ENCODE data around the gene LRRN2.
A peak's percentile ranks its signal among the peaks of the same experiment; 100 is the strongest.
"Not testable (repeated sequence)": the region's sequence is repeated elsewhere in the genome, so short reads cannot be mapped to it uniquely, and the experiment has no call there.

Gene LRRN2

GRCh38 chr1:204658295-204658694 is 27.2 kb downstream of the LRRN2 start:
- no peak for DNase-seq

- no peak for DNase-seq
Observed at GRCh38 chr1:204653590-204654340, 31.8 kb downstream of the LRRN2 start.

- no peak for DNase-seq
Observed at GRCh38 chr1:204652497-204652896, 33.0 kb downstream of the LRRN2 start.

- DNase-seq, result no peak
Observed at GRCh38 chr1:204651843-204652421, 33.6 kb downstream of the LRRN2 start.

- no peak for DNase-seq
Observed at GRCh38 chr1:204650911-204651570, 34.5 kb downstream of the LRRN2 start.

- DNase-seq, result no peak
Observed at GRCh38 chr1:204649721-204650521, 35.6 kb downstream of the LRRN2 start.

GRCh38 chr1:204648576-204648975 is 37.0 kb downstream of the LRRN2 start:
- no peak for DNase-seq

GRCh38 chr1:204647805-204648153 is 37.8 kb downstream of the LRRN2 start:
- DNase-seq, result no peak

GRCh38 chr1:204647114-204647804 is 38.3 kb downstream of the LRRN2 start:
- peak; percentile 93 for DNase-seq

GRCh38 chr1:204645666-204646065 is 39.9 kb downstream of the LRRN2 start:
- no peak for DNase-seq

GRCh38 chr1:204645251-204645650 is 40.3 kb downstream of the LRRN2 start:
- no peak for DNase-seq

GRCh38 chr1:204643503-204643902 is 42.0 kb downstream of the LRRN2 start:
- DNase-seq, result no peak

- no peak for DNase-seq
Observed at GRCh38 chr1:204641936-204642335, 43.6 kb downstream of the LRRN2 start.

- no peak for DNase-seq
Observed at GRCh38 chr1:204641455-204641854, 44.1 kb downstream of the LRRN2 start.

- DNase-seq, result no peak
Observed at GRCh38 chr1:204640578-204640977, 45.0 kb downstream of the LRRN2 start.

- no peak for DNase-seq
Observed at GRCh38 chr1:204634260-204634910, 51.2 kb downstream of the LRRN2 start.

GRCh38 chr1:204633665-204634064 is 51.9 kb downstream of the LRRN2 start:
- no peak for DNase-seq

- DNase-seq, result peak; percentile 74
Observed at GRCh38 chr1:204630132-204630905, 55.2 kb downstream of the LRRN2 start.

- not testable (repeated sequence) for DNase-seq
Observed at GRCh38 chr1:204629459-204629858, 56.1 kb downstream of the LRRN2 start.

- no peak for DNase-seq
Observed at GRCh38 chr1:204628868-204629267, 56.7 kb downstream of the LRRN2 start.

- DNase-seq, result no peak
Observed at GRCh38 chr1:204627436-204627835, 58.1 kb downstream of the LRRN2 start.

All from OCI-M1 (cell line).